ENCODE data around the gene MBL2.

- TF ChIP-seq, protein P1, sequence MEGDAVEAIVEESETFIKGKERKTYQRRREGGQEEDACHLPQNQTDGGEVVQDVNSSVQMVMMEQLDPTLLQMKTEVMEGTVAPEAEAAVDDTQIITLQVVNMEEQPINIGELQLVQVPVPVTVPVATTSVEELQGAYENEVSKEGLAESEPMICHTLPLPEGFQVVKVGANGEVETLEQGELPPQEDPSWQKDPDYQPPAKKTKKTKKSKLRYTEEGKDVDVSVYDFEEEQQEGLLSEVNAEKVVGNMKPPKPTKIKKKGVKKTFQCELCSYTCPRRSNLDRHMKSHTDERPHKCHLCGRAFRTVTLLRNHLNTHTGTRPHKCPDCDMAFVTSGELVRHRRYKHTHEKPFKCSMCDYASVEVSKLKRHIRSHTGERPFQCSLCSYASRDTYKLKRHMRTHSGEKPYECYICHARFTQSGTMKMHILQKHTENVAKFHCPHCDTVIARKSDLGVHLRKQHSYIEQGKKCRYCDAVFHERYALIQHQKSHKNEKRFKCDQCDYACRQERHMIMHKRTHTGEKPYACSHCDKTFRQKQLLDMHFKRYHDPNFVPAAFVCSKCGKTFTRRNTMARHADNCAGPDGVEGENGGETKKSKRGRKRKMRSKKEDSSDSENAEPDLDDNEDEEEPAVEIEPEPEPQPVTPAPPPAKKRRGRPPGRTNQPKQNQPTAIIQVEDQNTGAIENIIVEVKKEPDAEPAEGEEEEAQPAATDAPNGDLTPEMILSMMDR (IDR thresholded peaks at IDR 0.05), result no peak
- TF ChIP-seq ZFX (IDR thresholded peaks at IDR 0.05; ENCODE audit: borderline replicate concordance), result no peak
Measured at GRCh38 chr10:52757773-52758172, 14.8 kb downstream of the MBL2 start.
